ENCODE measurements around the gene PRICKLE3. TPM values are rescaled to one million over a fixed set of nuclear protein-coding genes. Genes with fewer than 3 reads are reported as not detected.

The PRICKLE3 gene
- total and polyA plus RNA-seq, 2 of the 4 experiments (the other 2 are of a cell fraction), result 3.4 to 6.4 TPM

- no peak for DNase-seq
These were observed 45.3 kb upstream of the PRICKLE3 start for GRCh38 chrX:49231333-49232000.

More at GRCh38 chrX:49231333-49232000, 45.3 kb upstream of the PRICKLE3 start:
- no peak overlapping the region for H3K4ac ChIP-seq (ENCODE audit: low read depth, low read length)
- ChIA-PET POLR2A (ENCODE audit: unreplicated experiment) (no interaction called here), CTCF (no interaction called here)
- H3K9me3 ChIP-seq (ENCODE audit: control insufficient read depth, insufficient read depth, low read length), result peaks cover 3% of the 10 kb centered on the region; the same call in 1 of the 2 replicates
- no peak for ATAC-seq (ENCODE audit: low read depth)
- peaks cover 0 to 3% of the 10 kb centered on the region in 2 experiments; a peak in 1 of 4 replicates for H3K79me1 ChIP-seq (ENCODE audit: low read depth in 1 of 2, low read length in 2 of 2)
- H2BK120ac ChIP-seq (ENCODE audit: low read depth, low read length), result no peak overlapping the region
- H2AK9ac ChIP-seq (replicated peaks; ENCODE audit: low read depth, low read length, poor library complexity), result no peak overlapping the region
- no peak overlapping the region for H3K4me2 ChIP-seq (ENCODE audit: low read depth, low read length)
- H2BK20ac ChIP-seq (ENCODE audit: low read depth, low read length), result no peak overlapping the region
- no peak overlapping the region for H4K8ac ChIP-seq (ENCODE audit: low read depth in 2 of 2, low read length in 2 of 2)
- no peak overlapping the region for H4K91ac ChIP-seq (ENCODE audit: insufficient read depth, low read depth, low read length)
- H3K27ac ChIP-seq (ENCODE audit: insufficient read depth, low read length), result no peak overlapping the region
- no peaks in the 10 kb centered on the region for H3K36me3 ChIP-seq (ENCODE audit: control insufficient read depth, insufficient read depth, low read length)
- dilution Hi-C loops (cut with HindIII; ENCODE audit: low sequenced_read_pairs, unreplicated experiment) (no loop called here), intact Hi-C loops (cut with micrococcal nuclease) (no loop called here), in situ Hi-C loops (cut with MboI; ENCODE audit: low sequenced_read_pairs) (no loop called here)
- no peak overlapping the region for H3K9ac ChIP-seq (ENCODE audit: low read depth, low read length)
- H4K20me1 ChIP-seq (ENCODE audit: insufficient read depth, low read length), result no peaks in the 10 kb centered on the region
- H2BK5ac ChIP-seq (ENCODE audit: low read depth, low read length, poor library complexity, severe bottlenecking), result no peak overlapping the region
- H2AFZ ChIP-seq (replicated peaks; ENCODE audit: low read length, poor library complexity), result no peak overlapping the region
- H3K4me1 ChIP-seq (ENCODE audit: control insufficient read depth, insufficient read depth, low read length), result no peaks in the 10 kb centered on the region
- no TSS peak for BruUV-seq (replicated peaks)
- H3K18ac ChIP-seq (ENCODE audit: low read depth, low read length), result no peak overlapping the region
- H3K27me3 ChIP-seq (ENCODE audit: control insufficient read depth, insufficient read depth, low read length), result no peaks in the 10 kb centered on the region; the same call in 1 of the 2 replicates
- WGBS, 2 experiments (ENCODE audit: extremely low coverage in 2 of 2, insufficient read length in 1 of 2), result 86% methylated on average over 4 of the region's 10 CpGs; no CpG with 5 or more reads in 1 of the 2 experiments
- H3K4me3 ChIP-seq (ENCODE audit: insufficient read depth, low read depth, low read length), result no peak overlapping the region
- H3K23ac ChIP-seq (ENCODE audit: low read depth, low read length), result no peak overlapping the region
- H3K9me1 ChIP-seq (ENCODE audit: insufficient read depth, low read length), result no peaks in the 10 kb centered on the region
- no peak overlapping the region for H3K56ac ChIP-seq (ENCODE audit: extremely low read depth, insufficient read depth, low read length)
- H3K14ac ChIP-seq (replicated peaks; ENCODE audit: low read depth, low read length), result no peak overlapping the region
- no peak for TF ChIP-seq SMC3 (IDR thresholded peaks at IDR 0.05; ENCODE audit: low read depth, low read length)
- TF ChIP-seq CEBPB (IDR thresholded peaks at IDR 0.05; ENCODE audit: low read depth, low read length), result no peak
- no peak for TF ChIP-seq BHLHE40 (IDR thresholded peaks at IDR 0.05; ENCODE audit: low read depth, low read length)
- no peak for TF ChIP-seq MAZ (IDR thresholded peaks at IDR 0.05; ENCODE audit: borderline replicate concordance, low read depth, low read length)
- no peak for TF ChIP-seq ELK1 (IDR thresholded peaks at IDR 0.05; ENCODE audit: borderline replicate concordance, low read depth, low read length)
- no peak for TF ChIP-seq NFE2L2 (IDR thresholded peaks at IDR 0.05; ENCODE audit: low read depth, low read length)
- no peak for TF ChIP-seq MXI1 (IDR thresholded peaks at IDR 0.05; ENCODE audit: borderline replicate concordance, low read depth, low read length)
- TF ChIP-seq RCOR1 (IDR thresholded peaks at IDR 0.05; ENCODE audit: insufficient replicate concordance, low read length), result no peak
- H2AK5ac ChIP-seq (ENCODE audit: low read depth, low read length), result no peak overlapping the region
- no peak overlapping the region for H2BK15ac ChIP-seq (ENCODE audit: low read depth, low read length)
- no peak overlapping the region for H4K5ac ChIP-seq (ENCODE audit: low read depth, low read length)
